SU-DHL-6 (cell line): ENCODE measurements around the gene SMCHD1.
"Not testable (repeated sequence)": the region's sequence is repeated elsewhere in the genome, so short reads cannot be mapped to it uniquely, and the experiment has no call there.

ENCODE experiments used
- H2AFZ ChIP-seq: fragments of 200-600 bp; sonication (generic); 2 replicates; pipeline ENCODE4 v1.6.1; 2014; ENCODE audit warnings: low read depth, mild to moderate bottlenecking, moderate library complexity, mixed read lengths, antibody characterized with exemption, low read length; ENCODE audit not compliant: severe bottlenecking
- H3F3A ChIP-seq: fragments of 200-600 bp; shearing (Covaris generic); 2 replicates; pipeline ENCODE4 v1.6.0; 2016; ENCODE audit warnings: antibody characterized with exemption, mild to moderate bottlenecking; ENCODE audit not compliant: insufficient read depth
- H3K27ac ChIP-seq: fragments of 200-600 bp; sonication (generic); 2 replicates; pipeline ENCODE4 v1.5.1; 2016; ENCODE audit warnings: low read depth, mild to moderate bottlenecking, low read length, moderate library complexity, mixed read lengths
- H3K27me3 ChIP-seq: fragments of 200-600 bp; sonication (generic), shearing (Covaris generic); 2 replicates; pipeline ENCODE4 v1.6.0; 2014; ENCODE audit warnings: mild to moderate bottlenecking, low read length
- H3K36me3 ChIP-seq: fragments of 200-600 bp; sonication (generic); 2 replicates; pipeline ENCODE4 v1.6.1; 2014; ENCODE audit warnings: mild to moderate bottlenecking, low read length, mixed read lengths
- H3K4me2 ChIP-seq: fragments of 300-600, 200-600 bp; shearing (Covaris generic), sonication (generic); 2 replicates; pipeline ENCODE4 v1.6.0; 2014; ENCODE audit warnings: low read length, low read depth, mild to moderate bottlenecking; ENCODE audit not compliant: poor library complexity, severe bottlenecking
- H3K4me3 ChIP-seq: fragments of 200-600 bp; sonication (generic); 2 replicates; pipeline ENCODE4 v1.5.1; 2014; ENCODE audit warnings: antibody characterized with exemption, low read length, mild to moderate bottlenecking, mixed read lengths; ENCODE audit not compliant: insufficient read depth, poor library complexity, severe bottlenecking
- H3K79me2 ChIP-seq: fragments of 200-600 bp; sonication (generic); 2 replicates; pipeline ENCODE4 v1.6.1; 2014; ENCODE audit warnings: mild to moderate bottlenecking, low read length, moderate library complexity; ENCODE audit not compliant: insufficient read depth
- H3K9ac ChIP-seq: fragments of 200-600 bp; sonication (generic); 2 replicates; pipeline ENCODE4 v1.7.0; 2014; ENCODE audit warnings: mild to moderate bottlenecking, low read length
- H3K9me2 ChIP-seq: fragments of 200-600 bp; sonication (generic); replicated peaks from 2 replicates; pipeline ENCODE4 v1.6.1; 2014; ENCODE audit warnings: low read length; ENCODE audit not compliant: insufficient read depth
- H3K9me3 ChIP-seq: fragments of 200-600 bp; sonication (generic); 2 replicates; pipeline ENCODE4 v1.6.1; 2014; ENCODE audit warnings: low read length, mixed read lengths; ENCODE audit not compliant: insufficient read depth
- H4K20me1 ChIP-seq: fragments of 200-600 bp; sonication (generic); 2 replicates; pipeline ENCODE4 v1.6.1; 2014; ENCODE audit warnings: low read depth, mild to moderate bottlenecking, antibody characterized with exemption, low read length, moderate library complexity, mixed read lengths
- EZH2phosphoT487 ChIP-seq: fragments of 200-600 bp; sonication (generic), shearing (Covaris generic); conservative IDR thresholded peaks from 2 replicates; pipeline ENCODE4 v1.6.1; 2018; ENCODE audit warnings: mild to moderate bottlenecking, antibody characterized with exemption, low read length, moderate library complexity, mixed read lengths
- TF ChIP-seq, protein P1 (sequence below): fragments of 200-600 bp; sonication (generic); IDR thresholded peaks from one replicate; pipeline ENCODE4 v1.5.1; 2017; ENCODE audit warnings: antibody characterized with exemption, mild to moderate bottlenecking, low read length, moderate library complexity; ENCODE audit not compliant: insufficient read depth, poor library complexity, severe bottlenecking

The SMCHD1 gene

DNA sequence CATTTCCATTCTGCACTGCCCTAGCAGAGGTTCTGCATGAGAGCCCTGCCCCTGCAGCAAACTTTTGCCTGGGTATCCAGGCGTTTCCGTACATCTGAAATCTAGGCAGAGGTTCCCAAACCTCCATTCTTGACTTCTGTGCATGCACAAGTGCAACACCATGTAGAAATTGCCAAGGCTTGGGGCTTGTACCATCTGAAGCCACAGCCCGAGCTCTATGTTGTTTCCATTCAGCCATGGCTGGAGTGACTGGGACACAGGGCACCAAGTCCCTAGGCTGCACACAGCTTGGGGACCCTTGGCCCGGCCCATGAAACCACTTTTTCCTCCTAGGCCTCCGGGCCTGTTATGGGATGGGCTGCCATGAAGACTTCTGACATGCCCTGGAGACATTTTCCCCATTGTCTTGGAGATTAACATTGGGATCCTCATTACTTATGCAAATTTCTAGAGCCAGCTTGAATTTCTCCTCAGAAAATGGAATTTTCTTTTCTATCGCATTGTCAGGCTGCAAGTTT is 154.2 kb downstream of the SMCHD1 start:
- H3K9me3 ChIP-seq, H4K20me1 ChIP-seq, H2AFZ ChIP-seq, H3K79me2 ChIP-seq, H3K27me3 ChIP-seq, H3K36me3 ChIP-seq, H3K4me2 ChIP-seq, H3K9me2 ChIP-seq, H3F3A ChIP-seq, H3K9ac ChIP-seq, H3K4me3 ChIP-seq, H3K27ac ChIP-seq: not testable (repeated sequence)

DNA sequence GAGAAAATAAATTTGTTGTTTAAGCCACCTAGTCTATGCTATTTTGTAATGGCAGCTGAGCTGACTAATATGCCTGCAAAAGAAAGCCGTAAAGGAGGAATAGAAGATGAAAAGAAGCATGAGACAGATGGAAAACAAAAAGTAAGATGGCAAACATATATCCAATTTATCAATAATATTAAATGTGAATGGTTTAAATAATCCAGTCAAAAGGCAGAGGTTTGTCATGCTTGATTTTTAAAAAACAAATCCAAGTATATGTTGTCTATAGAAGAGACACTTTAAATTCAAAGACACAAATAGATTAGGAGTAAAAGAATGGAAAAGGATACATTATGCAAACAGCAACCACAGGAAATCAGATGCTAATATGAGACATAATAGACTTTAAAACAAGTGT is 155.9 kb downstream of the SMCHD1 start:
- H3K9me2 ChIP-seq, result no peaks in the 10 kb centered on the region
- H2AFZ ChIP-seq, result no peak overlapping the region
- TF ChIP-seq, protein P1, sequence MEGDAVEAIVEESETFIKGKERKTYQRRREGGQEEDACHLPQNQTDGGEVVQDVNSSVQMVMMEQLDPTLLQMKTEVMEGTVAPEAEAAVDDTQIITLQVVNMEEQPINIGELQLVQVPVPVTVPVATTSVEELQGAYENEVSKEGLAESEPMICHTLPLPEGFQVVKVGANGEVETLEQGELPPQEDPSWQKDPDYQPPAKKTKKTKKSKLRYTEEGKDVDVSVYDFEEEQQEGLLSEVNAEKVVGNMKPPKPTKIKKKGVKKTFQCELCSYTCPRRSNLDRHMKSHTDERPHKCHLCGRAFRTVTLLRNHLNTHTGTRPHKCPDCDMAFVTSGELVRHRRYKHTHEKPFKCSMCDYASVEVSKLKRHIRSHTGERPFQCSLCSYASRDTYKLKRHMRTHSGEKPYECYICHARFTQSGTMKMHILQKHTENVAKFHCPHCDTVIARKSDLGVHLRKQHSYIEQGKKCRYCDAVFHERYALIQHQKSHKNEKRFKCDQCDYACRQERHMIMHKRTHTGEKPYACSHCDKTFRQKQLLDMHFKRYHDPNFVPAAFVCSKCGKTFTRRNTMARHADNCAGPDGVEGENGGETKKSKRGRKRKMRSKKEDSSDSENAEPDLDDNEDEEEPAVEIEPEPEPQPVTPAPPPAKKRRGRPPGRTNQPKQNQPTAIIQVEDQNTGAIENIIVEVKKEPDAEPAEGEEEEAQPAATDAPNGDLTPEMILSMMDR, result no peak
- TF ChIP-seq EZH2phosphoT487, result no peak
- H3K9me3 ChIP-seq, result no peaks in the 10 kb centered on the region
- H3F3A ChIP-seq, result no peaks in the 10 kb centered on the region
- no peak overlapping the region for H3K4me2 ChIP-seq
- no peak overlapping the region for H3K9ac ChIP-seq
- H3K36me3 ChIP-seq, result no peaks in the 10 kb centered on the region
- no peak overlapping the region for H3K4me3 ChIP-seq
- H4K20me1 ChIP-seq, result no peaks in the 10 kb centered on the region
- H3K79me2 ChIP-seq, result no peaks in the 10 kb centered on the region
- no peaks in the 10 kb centered on the region for H3K27me3 ChIP-seq
- no peak overlapping the region for H3K27ac ChIP-seq

DNA sequence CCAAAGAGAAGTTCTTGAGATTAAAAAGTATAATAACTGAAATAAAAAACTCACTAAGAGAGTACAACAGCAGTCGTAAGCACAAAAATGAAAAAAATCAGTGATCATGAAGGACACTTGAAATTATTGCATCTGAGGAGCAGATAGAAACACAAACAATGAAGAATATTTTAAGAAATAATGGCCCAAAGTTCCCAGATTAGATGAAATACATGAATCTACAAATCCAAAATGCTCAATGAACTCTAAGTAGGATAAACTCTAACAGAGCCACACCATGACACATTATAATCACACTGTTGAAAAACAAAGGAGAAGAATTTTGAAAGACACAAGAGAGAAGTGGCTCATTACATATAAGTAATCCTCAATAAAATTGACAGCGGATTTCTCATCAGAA is 159.4 kb downstream of the SMCHD1 start:
- Histone ChIP-seq H3K9ac (no peak overlapping the region), H3K4me2 (no peak overlapping the region), H2AFZ (no peak overlapping the region), H3K9me2 (no peaks in the 10 kb centered on the region), H3K9me3 (no peaks in the 10 kb centered on the region), H3K36me3 (no peaks in the 10 kb centered on the region), H3K4me3 (no peak overlapping the region), H3K27me3 (no peaks in the 10 kb centered on the region), H3K27ac (no peak overlapping the region), H3F3A (no peaks in the 10 kb centered on the region), H3K79me2 (no peaks in the 10 kb centered on the region), H4K20me1 (no peaks in the 10 kb centered on the region)
- TF ChIP-seq, protein P1, result no peak
- no peak for TF ChIP-seq EZH2phosphoT487

DNA sequence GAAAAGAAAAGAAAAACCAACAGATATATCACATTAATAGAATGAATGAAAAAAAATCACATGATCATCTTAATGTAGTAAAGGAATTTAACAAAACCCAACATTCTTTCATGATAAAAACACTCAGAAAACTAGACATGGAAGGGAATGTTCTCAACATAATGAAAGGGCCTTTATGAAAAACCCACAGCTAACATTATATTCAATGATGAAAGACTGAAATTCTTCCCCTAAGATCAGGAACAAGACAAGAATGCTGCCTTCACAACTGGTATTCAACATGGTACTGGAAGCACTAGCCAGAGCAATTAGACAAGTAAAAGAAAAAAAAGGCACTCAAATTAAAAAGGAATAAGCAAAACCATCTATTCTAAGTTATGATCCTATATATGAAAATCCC is 162.8 kb downstream of the SMCHD1 start:
- no peak for TF ChIP-seq EZH2phosphoT487
- TF ChIP-seq, protein P1, result no peak
- no peak overlapping the region for H3K4me3 ChIP-seq

More for the DNA sequence above, 162.8 kb downstream of the SMCHD1 start:
- Histone ChIP-seq H3K79me2 (no peaks in the 10 kb centered on the region), H3F3A (no peaks in the 10 kb centered on the region), H3K27ac (no peak overlapping the region), H4K20me1 (no peaks in the 10 kb centered on the region), H3K9me3 (no peaks in the 10 kb centered on the region), H2AFZ (no peak overlapping the region), H3K36me3 (no peaks in the 10 kb centered on the region), H3K9me2 (no peaks in the 10 kb centered on the region), H3K9ac (no peak overlapping the region), H3K27me3 (no peaks in the 10 kb centered on the region), H3K4me2 (no peak overlapping the region)
